GM23248 (cell line): ENCODE measurements around the gene EIF5A.

Experiments
- EZH2 ChIP-seq: fragments of 200-600 bp; sonication (generic); IDR thresholded peaks from 2 replicates; pipeline ENCODE4 v1.6.1; 2018; ENCODE audit warnings: antibody characterized with exemption, mild to moderate bottlenecking; ENCODE audit not compliant: insufficient read depth, poor library complexity, severe bottlenecking
- EZH2phosphoT487 ChIP-seq: fragments of 200-600 bp; sonication (generic); IDR thresholded peaks from 2 replicates; pipeline ENCODE4 v1.6.1; 2018; ENCODE audit warnings: antibody characterized with exemption, moderate library complexity, mild to moderate bottlenecking, low read depth; ENCODE audit not compliant: insufficient read depth

DNA sequence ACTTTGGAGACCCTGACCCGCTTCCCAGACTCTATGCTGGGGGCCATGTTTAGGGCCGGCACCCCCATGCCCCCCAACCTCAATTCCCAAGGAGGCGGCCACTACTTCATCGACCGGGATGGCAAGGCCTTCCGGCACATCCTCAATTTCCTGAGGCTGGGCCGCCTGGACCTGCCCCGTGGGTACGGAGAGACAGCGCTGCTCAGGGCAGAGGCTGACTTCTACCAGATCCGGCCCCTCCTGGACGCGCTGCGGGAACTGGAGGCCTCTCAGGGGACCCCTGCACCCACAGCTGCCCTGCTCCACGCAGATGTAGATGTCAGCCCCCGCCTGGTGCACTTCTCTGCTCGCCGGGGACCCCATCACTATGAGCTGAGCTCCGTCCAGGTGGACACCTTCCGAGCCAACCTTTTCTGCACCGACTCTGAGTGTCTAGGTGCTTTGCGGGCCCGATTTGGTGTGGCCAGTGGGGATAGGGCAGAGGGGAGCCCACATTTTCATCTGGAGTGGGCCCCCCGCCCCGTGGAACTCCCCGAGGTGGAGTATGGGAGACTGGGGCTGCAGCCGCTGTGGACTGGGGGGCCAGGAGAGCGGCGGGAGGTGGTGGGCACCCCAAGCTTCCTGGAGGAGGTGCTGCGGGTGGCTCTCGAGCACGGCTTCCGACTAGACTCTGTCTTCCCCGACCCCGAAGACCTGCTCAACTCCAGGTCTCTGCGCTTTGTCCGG lies 45.6 kb downstream of the EIF5A start:
- TF ChIP-seq EZH2 (no peak), EZH2phosphoT487 (no peak)
